IMR-90 (cell line): Measurements from ENCODE around the gene TTC39A. TPM values are rescaled to one million over a fixed set of nuclear protein-coding genes. Genes with fewer than 3 reads are reported as not detected.

Experiments used
- ATAC-seq: fragments of 200-7000 bp; cut with Tn5 transposase; 2 replicates; pipeline ENCODE4 v1.9.1; 2020; ENCODE audit warnings: low read depth, mild to moderate bottlenecking, moderate library complexity
- BruUV-seq: library from RNA; stranded (reverse); fragments of 400-500 nt; replicated peaks from 2 replicates; lab custom pipeline; 2021; lab: Mats Ljungman, UMichigan
- CTCF ChIA-PET: fragments of 300-600 bp; formaldehyde crosslinking; extraction: SDS; loops from one replicate; lab custom pipeline; 2021; ENCODE audit warnings: antibody characterized with exemption; lab: Yijun Ruan, JAX
- POLR2A ChIA-PET: fragments of 300-600 bp; sonication (Branson Sonifier 250); formaldehyde crosslinking; loops from one replicate; lab custom pipeline; 2022; ENCODE audit warnings: antibody characterized with exemption; ENCODE audit not compliant: unreplicated experiment; lab: Charles Lee
- DNase-seq: peaks from one replicate; pipeline ENCODE4 v3.0.0; 2013
- H2AFZ ChIP-seq: replicated peaks from 2 replicates; pipeline ENCODE3; 2013; ENCODE audit warnings: low read length, mild to moderate bottlenecking; ENCODE audit not compliant: poor library complexity
- H2AK5ac ChIP-seq: 2 replicates; pipeline ENCODE4 v1.6.1; 2013; ENCODE audit warnings: low read depth, low read length, inconsistent platforms
- H2AK9ac ChIP-seq: replicated peaks from 2 replicates; pipeline ENCODE3; 2013; ENCODE audit warnings: mild to moderate bottlenecking, low read depth, low read length, moderate library complexity; ENCODE audit not compliant: poor library complexity
- H2BK120ac ChIP-seq: 2 replicates; pipeline ENCODE4 v1.6.1; 2013; ENCODE audit warnings: low read depth, low read length, inconsistent platforms
- H2BK15ac ChIP-seq: 3 replicates; pipeline ENCODE4 v1.6.1; 2013; ENCODE audit warnings: low read depth, low read length, inconsistent platforms
- H2BK20ac ChIP-seq: 2 replicates; pipeline ENCODE4 v1.6.1; 2013; ENCODE audit warnings: low read depth, mild to moderate bottlenecking, inconsistent platforms, low read length, moderate library complexity
- H2BK5ac ChIP-seq: 2 replicates; pipeline ENCODE4 v1.6.1; 2013; ENCODE audit warnings: mild to moderate bottlenecking, low read depth, low read length, inconsistent platforms; ENCODE audit not compliant: poor library complexity, severe bottlenecking
- H3K14ac ChIP-seq: replicated peaks from 2 replicates; pipeline ENCODE4 v1.6.1; 2013; ENCODE audit warnings: low read depth, low read length, inconsistent platforms
- H3K18ac ChIP-seq: 2 replicates; pipeline ENCODE4 v1.6.1; 2013; ENCODE audit warnings: low read depth, low read length, control low read depth
- H3K23ac ChIP-seq: 2 replicates; pipeline ENCODE4 v1.6.1; 2013; ENCODE audit warnings: low read depth, low read length, inconsistent platforms
- H3K27ac ChIP-seq: 2 replicates; pipeline ENCODE4 v1.5.1; 2013; ENCODE audit warnings: mild to moderate bottlenecking, control low read depth, low read length; ENCODE audit not compliant: insufficient read depth
- H3K27me3 ChIP-seq: 2 replicates; pipeline ENCODE4 v1.6.1; 2013; ENCODE audit warnings: low read length; ENCODE audit not compliant: control insufficient read depth, insufficient read depth
- H3K36me3 ChIP-seq: 2 replicates; pipeline ENCODE4 v1.6.1; 2013; ENCODE audit warnings: low read length, mixed read lengths; ENCODE audit not compliant: control insufficient read depth, insufficient read depth
- H3K4ac ChIP-seq: 2 replicates; pipeline ENCODE4 v1.6.1; 2013; ENCODE audit warnings: low read depth, low read length, inconsistent platforms
- H3K4me1 ChIP-seq: 2 replicates; pipeline ENCODE4 v1.6.1; 2013; ENCODE audit warnings: low read length, mixed read lengths; ENCODE audit not compliant: control insufficient read depth, insufficient read depth
- H3K4me2 ChIP-seq: 2 replicates; pipeline ENCODE4 v1.6.1; 2013; ENCODE audit warnings: low read depth, mild to moderate bottlenecking, control low read depth, low read length, moderate library complexity
- H3K4me3 ChIP-seq: 2 replicates; pipeline ENCODE4 v1.5.1; 2013; ENCODE audit warnings: low read depth, mild to moderate bottlenecking, control low read depth, low read length, moderate library complexity; ENCODE audit not compliant: insufficient read depth
- H3K56ac ChIP-seq: 2 replicates; pipeline ENCODE4 v1.6.1; 2013; ENCODE audit warnings: low read length, inconsistent platforms; ENCODE audit not compliant: insufficient read depth; ENCODE audit errors: extremely low read depth
- H3K79me1 ChIP-seq, 2 experiments: 2 replicates each; pipeline ENCODE4 v1.6.1; 2013; ENCODE audit warnings: low read length in 2 of 2, inconsistent platforms in 1 of 2, low read depth in 1 of 2
- H3K9ac ChIP-seq: 2 replicates; pipeline ENCODE4 v1.6.1; 2013; ENCODE audit warnings: low read depth, low read length, control low read depth
- H3K9me1 ChIP-seq: 2 replicates; pipeline ENCODE4 v1.6.1; 2013; ENCODE audit warnings: low read length, inconsistent platforms; ENCODE audit not compliant: insufficient read depth
- H3K9me3 ChIP-seq: 2 replicates; pipeline ENCODE4 v1.6.1; 2013; ENCODE audit warnings: low read length; ENCODE audit not compliant: control insufficient read depth, insufficient read depth
- H4K20me1 ChIP-seq: 2 replicates; pipeline ENCODE4 v1.6.1; 2013; ENCODE audit warnings: low read length, inconsistent platforms; ENCODE audit not compliant: insufficient read depth
- H4K5ac ChIP-seq: 2 replicates; pipeline ENCODE4 v1.6.1; 2013; ENCODE audit warnings: mild to moderate bottlenecking, low read depth, low read length, control low read depth
- H4K8ac ChIP-seq, 2 experiments: 2 replicates each; pipeline ENCODE4 v1.6.1; 2013; ENCODE audit warnings: low read depth in 2 of 2, low read length in 2 of 2, control low read depth in 1 of 2, inconsistent platforms in 1 of 2
- H4K91ac ChIP-seq: 2 replicates; pipeline ENCODE4 v1.6.1; 2013; ENCODE audit warnings: low read depth, low read length, inconsistent platforms; ENCODE audit not compliant: insufficient read depth
- BHLHE40 ChIP-seq: fragments of 150-350 bp; IDR thresholded peaks from 2 replicates; pipeline ENCODE4 v1.6.1; 2016; ENCODE audit warnings: mild to moderate bottlenecking, low read depth, low read length
- CTCF ChIP-seq: conservative IDR thresholded peaks from 2 replicates; pipeline ENCODE4 v1.5.1; 2012; ENCODE audit warnings: mild to moderate bottlenecking, low read depth, low read length, improper control_type of control experiment
- WGBS, 2 experiments: methylation state at CpG; one replicate each; pipeline versions ENCODE4 v1.1.5 to v1.1.7; 2013; ENCODE audit warnings: missing lambda C conversion rate in 2 of 2; ENCODE audit not compliant: insufficient read length in 1 of 2; ENCODE audit errors: extremely low coverage in 2 of 2; 5-methylcytosine and 5-hydroxymethylcytosine counted together
- dilution Hi-C: fragments of 300-500 bp; cut with HindIII; formaldehyde crosslinking; loops from one replicate; pipeline ENCODE4 v1.14.3; 2018; ENCODE audit warnings: low sequenced_read_pairs; ENCODE audit not compliant: unreplicated experiment
- in situ Hi-C: fragments of 300-500 bp; cut with MboI; formaldehyde crosslinking; loops from 3 replicates; pipeline ENCODE4 v1.14.3; 2019; ENCODE audit warnings: low sequenced_read_pairs, inconsistent platforms, mixed read lengths
- intact Hi-C: fragments of 100-400 bp; cut with micrococcal nuclease; formaldehyde crosslinking; loops from 2 replicates; pipeline ENCODE4 v1.10.0; 2022
- polyA plus RNA-seq, 3 experiments: library from polyadenylated mRNA; depleted of rRNA; stranded (reverse); fragments of >200 nt; gene quantifications; 2 replicates each; pipeline ENCODE4 v1.2.3, GENCODE V29; 2012; ENCODE audit warnings: low replicate concordance in 1 of 3
- total RNA-seq: library from RNA; depleted of rRNA; stranded (reverse); fragments of >200 nt; gene quantifications from 2 replicates; pipeline ENCODE4 v1.2.3, GENCODE V29; 2012

Gene TTC39A
- total and polyA plus RNA-seq, 2 of the 4 experiments (the other 2 are of a cell fraction): 0.62 to 0.72 TPM

GRCh38 chr1:51303315-51303714 lies 27.0 kb downstream of the TTC39A start:
- H3K27ac ChIP-seq: no peak overlapping the region
- no peak overlapping the region for H3K4me3 ChIP-seq
- H3K4ac ChIP-seq: no peak overlapping the region
- no peaks in the 10 kb centered on the region for H3K9me3 ChIP-seq
- in situ Hi-C loops (no loop called here), intact Hi-C loops (no loop called here), dilution Hi-C loops (no loop called here)
- H2BK20ac ChIP-seq: no peak overlapping the region
- ATAC-seq (peak; percentile 25), DNase-seq (no peak)
- peak overlapping the region; percentile 37 for H2AK9ac ChIP-seq
- H4K91ac ChIP-seq: no peak overlapping the region
- no peak overlapping the region for H3K18ac ChIP-seq
- no peak overlapping the region for H4K8ac ChIP-seq
- no peak overlapping the region for H2BK120ac ChIP-seq
- H2BK15ac ChIP-seq: no peak overlapping the region
- H3K4me2 ChIP-seq: no peak overlapping the region
- H3K4me1 ChIP-seq: no peaks in the 10 kb centered on the region; the same call in 1 of the 2 replicates
- H3K9me1 ChIP-seq: peaks cover 9% of the 10 kb centered on the region; the same call in 1 of the 2 replicates
- ChIA-PET POLR2A (no interaction called here), CTCF (no interaction called here)
- 82% methylated on average over 4 of the region's 6 CpGs; no CpG with 5 or more reads in 1 of the 2 experiments for WGBS, 2 experiments
- H2AFZ ChIP-seq: peak overlapping the region; percentile 52
- H3K56ac ChIP-seq: no peak overlapping the region
- BruUV-seq: no TSS peak
- H3K79me1 ChIP-seq: no peaks in the 10 kb centered on the region
- H3K14ac ChIP-seq: no peak overlapping the region
- no peak overlapping the region for H3K9ac ChIP-seq
- H4K5ac ChIP-seq: no peak overlapping the region
- H3K23ac ChIP-seq: no peak overlapping the region
- TF ChIP-seq BHLHE40: no peak
- TF ChIP-seq CTCF: no peak
- no peak overlapping the region for H2AK5ac ChIP-seq
- H3K27me3 ChIP-seq: no peaks in the 10 kb centered on the region; the same call in 1 of the 2 replicates
- no peaks in the 10 kb centered on the region for H3K36me3 ChIP-seq
- H2BK5ac ChIP-seq: no peak overlapping the region
- H4K20me1 ChIP-seq: no peaks in the 10 kb centered on the region
